ENCODE measurements around the gene BGN.

DNA sequence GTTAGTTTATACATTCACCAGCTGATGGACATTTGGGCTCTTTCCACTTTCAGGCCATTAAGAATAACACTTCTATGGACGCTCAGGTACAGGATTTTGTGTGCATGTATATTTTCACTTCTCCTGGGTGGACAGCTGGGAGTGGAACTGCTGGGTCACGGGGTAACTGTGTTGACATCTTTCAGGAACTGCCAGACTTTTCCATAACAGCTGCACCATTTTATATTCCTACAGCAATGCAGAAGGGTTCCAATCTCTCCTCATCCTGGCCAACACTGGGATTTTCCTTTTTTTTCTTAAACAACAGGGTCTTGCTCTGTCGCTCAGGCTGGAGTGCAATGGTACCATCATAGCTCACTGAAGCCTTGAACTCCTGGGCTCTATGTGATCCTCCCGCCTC is 36.3 kb upstream of the BGN start:
- TF ChIP-seq STAT1 (IDR thresholded peaks at IDR 0.05; ENCODE audit: unreplicated experiment) (no peak), EZH2 (IDR thresholded peaks at IDR 0.05; ENCODE audit: low read depth, unreplicated experiment) (no peak), POLR2AphosphoS5 (IDR thresholded peaks at IDR 0.05; ENCODE audit: low read depth) (no peak)
- TF ChIP-seq, protein P1, sequence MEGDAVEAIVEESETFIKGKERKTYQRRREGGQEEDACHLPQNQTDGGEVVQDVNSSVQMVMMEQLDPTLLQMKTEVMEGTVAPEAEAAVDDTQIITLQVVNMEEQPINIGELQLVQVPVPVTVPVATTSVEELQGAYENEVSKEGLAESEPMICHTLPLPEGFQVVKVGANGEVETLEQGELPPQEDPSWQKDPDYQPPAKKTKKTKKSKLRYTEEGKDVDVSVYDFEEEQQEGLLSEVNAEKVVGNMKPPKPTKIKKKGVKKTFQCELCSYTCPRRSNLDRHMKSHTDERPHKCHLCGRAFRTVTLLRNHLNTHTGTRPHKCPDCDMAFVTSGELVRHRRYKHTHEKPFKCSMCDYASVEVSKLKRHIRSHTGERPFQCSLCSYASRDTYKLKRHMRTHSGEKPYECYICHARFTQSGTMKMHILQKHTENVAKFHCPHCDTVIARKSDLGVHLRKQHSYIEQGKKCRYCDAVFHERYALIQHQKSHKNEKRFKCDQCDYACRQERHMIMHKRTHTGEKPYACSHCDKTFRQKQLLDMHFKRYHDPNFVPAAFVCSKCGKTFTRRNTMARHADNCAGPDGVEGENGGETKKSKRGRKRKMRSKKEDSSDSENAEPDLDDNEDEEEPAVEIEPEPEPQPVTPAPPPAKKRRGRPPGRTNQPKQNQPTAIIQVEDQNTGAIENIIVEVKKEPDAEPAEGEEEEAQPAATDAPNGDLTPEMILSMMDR (conservative IDR thresholded peaks at IDR 0.05; ENCODE audit: low read depth in 2 of 2) = no peak

Measured in GM23338 (cell line).